ENCODE data around the gene AKR1C3. TPM values are rescaled to one million over a fixed set of nuclear protein-coding genes. Genes with fewer than 3 reads are reported as not detected.

The AKR1C3 gene
- 132 and 308 TPM in 2 replicates for total RNA-seq (ENCODE audit: low replicate concordance)

DNA sequence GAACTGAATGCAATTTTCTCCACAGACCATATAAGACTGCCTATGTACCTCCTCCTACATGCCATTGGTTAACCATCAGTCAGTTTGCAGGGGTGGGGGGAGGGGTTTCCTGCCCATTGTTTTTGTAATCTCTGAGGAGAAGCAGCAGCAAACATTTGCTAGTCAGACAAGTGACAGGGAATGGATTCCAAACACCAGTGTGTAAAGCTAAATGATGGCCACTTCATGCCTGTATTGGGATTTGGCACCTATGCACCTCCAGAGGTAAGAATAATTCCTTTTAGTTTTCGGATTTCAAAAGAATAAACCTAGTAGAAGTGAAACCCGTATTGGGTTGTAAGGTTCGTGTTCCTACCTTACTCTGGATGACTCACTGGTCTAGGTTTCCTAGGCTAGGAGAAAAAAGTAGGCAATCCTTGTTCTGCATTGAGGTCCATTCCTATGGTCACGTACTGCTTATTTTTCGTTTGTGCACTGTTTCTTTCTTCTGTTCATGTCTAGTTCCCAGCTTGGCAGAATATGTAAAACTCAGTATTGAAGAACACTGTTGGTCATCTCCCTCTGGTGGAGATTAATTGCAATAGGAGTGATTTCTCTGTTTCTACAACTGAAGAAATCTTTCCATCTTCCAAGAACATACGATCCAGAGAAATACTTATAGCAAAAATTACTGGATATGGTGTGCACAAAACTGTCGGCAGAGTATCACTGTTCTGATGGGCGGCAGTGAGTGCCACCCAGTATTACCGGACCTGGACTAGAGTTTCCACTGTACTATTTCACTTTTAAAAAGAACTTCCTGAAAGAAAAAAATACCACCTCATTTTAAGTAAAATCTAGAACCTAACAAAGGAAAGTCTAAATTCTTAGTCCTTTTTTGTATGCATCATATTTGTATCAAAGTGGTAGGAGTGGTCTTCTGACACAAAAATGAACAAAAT is at the start of gene AKR1C3:
Gene AKR1C3, plus strand, starts transcription at position 150 of the 941 bp plus-strand sequence. Its CDS starts 31 bp downstream, at position 181.

Other genes starting within 250 kb of the AKR1C3 start
- gene AKR1C1, start 131.0 kb upstream of the AKR1C3 start, total RNA-seq (ENCODE audit: low replicate concordance): 135 and 139 TPM in 2 replicates
- gene AKR1C2, start 90.6 kb upstream of the AKR1C3 start, total RNA-seq (ENCODE audit: low replicate concordance): 13.3 and 70.8 TPM in 2 replicates
- not detected in 2 replicates for gene AKR1C8, start 90.7 kb downstream of the AKR1C3 start, total RNA-seq (ENCODE audit: low replicate concordance)
- not detected in 2 replicates for gene AKR1C4, start 102.4 kb downstream of the AKR1C3 start, total RNA-seq (ENCODE audit: low replicate concordance)